Neural cell (in vitro differentiated cells): ENCODE data around the gene HLA-DOA.

Experiments used
- EP300 ChIP-seq: fragments of 450-650 bp; conservative IDR thresholded peaks from 2 replicates; pipeline ENCODE4 v1.6.1; 2014; ENCODE audit warnings: antibody characterized with exemption, mild to moderate bottlenecking, moderate library complexity; ENCODE audit not compliant: poor library complexity, severe bottlenecking
- EZH2 ChIP-seq: fragments of 200-600, 300-800 bp; shearing (Covaris generic), sonication (generic); IDR thresholded peaks from 2 replicates; pipeline ENCODE4 v1.6.1; 2014; ENCODE audit warnings: antibody characterized with exemption, low read length, borderline replicate concordance, mild to moderate bottlenecking; ENCODE audit not compliant: insufficient read depth, poor library complexity, severe bottlenecking
- POLR2AphosphoS5 ChIP-seq: IDR thresholded peaks from 2 replicates; pipeline ENCODE4 v1.6.1; 2012
- RAD21 ChIP-seq: fragments of 450-650 bp; conservative IDR thresholded peaks from 2 replicates; pipeline ENCODE4 v1.6.1; 2014; ENCODE audit warnings: antibody characterized with exemption, mild to moderate bottlenecking, moderate library complexity
- TAF1 ChIP-seq: IDR thresholded peaks from 2 replicates; pipeline ENCODE4 v1.6.1; 2012; ENCODE audit warnings: low read depth
- TF ChIP-seq, protein P1 (sequence below): fragments of 450-650 bp; IDR thresholded peaks from 2 replicates; pipeline ENCODE4 v1.5.1; 2014; ENCODE audit warnings: antibody characterized with exemption, mild to moderate bottlenecking, moderate library complexity; ENCODE audit not compliant: poor library complexity, severe bottlenecking
- TF ChIP-seq, protein P2 (sequence below): IDR thresholded peaks from 2 replicates; pipeline ENCODE4 v1.6.1; 2012; ENCODE audit warnings: borderline replicate concordance

DNA sequence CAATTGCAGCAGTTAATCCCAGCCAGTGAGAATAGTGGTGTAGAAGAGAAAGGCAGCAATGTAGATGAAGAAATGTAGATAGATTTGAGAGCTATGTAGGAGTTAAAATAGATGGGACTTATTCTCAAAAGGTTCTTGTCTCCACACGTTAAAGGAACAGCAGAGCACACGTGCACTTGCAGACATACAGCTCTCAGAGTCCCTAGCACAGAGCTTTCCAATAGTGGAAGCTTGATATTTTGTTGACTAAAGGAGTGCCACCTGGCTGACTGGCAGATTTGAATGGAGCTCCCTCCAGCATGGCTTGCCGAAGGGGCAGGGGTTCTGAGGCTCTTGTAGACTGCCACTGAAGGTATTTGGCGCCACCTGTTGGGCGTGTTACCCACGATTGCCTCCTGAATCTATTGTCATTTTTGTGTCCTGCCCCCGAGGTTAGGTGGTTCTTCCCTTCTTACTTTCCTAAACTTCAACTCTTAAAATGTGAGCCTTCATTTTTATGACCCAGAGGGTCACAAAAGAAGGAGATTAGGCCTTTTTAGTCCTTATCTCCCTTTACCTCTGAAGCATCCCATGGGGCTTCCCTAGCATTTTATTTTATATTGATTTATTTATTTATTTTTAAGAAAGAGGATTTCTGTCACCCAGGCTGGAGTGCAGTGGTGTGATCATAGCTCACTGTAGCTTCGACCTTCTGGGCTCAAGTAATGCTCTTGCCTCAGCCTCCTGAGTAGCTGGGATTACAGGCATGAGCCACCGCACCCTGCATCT lies 24.6 kb downstream of the HLA-DOA start:
- TF ChIP-seq, protein P1, sequence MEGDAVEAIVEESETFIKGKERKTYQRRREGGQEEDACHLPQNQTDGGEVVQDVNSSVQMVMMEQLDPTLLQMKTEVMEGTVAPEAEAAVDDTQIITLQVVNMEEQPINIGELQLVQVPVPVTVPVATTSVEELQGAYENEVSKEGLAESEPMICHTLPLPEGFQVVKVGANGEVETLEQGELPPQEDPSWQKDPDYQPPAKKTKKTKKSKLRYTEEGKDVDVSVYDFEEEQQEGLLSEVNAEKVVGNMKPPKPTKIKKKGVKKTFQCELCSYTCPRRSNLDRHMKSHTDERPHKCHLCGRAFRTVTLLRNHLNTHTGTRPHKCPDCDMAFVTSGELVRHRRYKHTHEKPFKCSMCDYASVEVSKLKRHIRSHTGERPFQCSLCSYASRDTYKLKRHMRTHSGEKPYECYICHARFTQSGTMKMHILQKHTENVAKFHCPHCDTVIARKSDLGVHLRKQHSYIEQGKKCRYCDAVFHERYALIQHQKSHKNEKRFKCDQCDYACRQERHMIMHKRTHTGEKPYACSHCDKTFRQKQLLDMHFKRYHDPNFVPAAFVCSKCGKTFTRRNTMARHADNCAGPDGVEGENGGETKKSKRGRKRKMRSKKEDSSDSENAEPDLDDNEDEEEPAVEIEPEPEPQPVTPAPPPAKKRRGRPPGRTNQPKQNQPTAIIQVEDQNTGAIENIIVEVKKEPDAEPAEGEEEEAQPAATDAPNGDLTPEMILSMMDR = peak; percentile 75
- no peak for TF ChIP-seq POLR2AphosphoS5
- TF ChIP-seq EP300 = no peak
- no peak for TF ChIP-seq EZH2
- TF ChIP-seq, protein P2, sequence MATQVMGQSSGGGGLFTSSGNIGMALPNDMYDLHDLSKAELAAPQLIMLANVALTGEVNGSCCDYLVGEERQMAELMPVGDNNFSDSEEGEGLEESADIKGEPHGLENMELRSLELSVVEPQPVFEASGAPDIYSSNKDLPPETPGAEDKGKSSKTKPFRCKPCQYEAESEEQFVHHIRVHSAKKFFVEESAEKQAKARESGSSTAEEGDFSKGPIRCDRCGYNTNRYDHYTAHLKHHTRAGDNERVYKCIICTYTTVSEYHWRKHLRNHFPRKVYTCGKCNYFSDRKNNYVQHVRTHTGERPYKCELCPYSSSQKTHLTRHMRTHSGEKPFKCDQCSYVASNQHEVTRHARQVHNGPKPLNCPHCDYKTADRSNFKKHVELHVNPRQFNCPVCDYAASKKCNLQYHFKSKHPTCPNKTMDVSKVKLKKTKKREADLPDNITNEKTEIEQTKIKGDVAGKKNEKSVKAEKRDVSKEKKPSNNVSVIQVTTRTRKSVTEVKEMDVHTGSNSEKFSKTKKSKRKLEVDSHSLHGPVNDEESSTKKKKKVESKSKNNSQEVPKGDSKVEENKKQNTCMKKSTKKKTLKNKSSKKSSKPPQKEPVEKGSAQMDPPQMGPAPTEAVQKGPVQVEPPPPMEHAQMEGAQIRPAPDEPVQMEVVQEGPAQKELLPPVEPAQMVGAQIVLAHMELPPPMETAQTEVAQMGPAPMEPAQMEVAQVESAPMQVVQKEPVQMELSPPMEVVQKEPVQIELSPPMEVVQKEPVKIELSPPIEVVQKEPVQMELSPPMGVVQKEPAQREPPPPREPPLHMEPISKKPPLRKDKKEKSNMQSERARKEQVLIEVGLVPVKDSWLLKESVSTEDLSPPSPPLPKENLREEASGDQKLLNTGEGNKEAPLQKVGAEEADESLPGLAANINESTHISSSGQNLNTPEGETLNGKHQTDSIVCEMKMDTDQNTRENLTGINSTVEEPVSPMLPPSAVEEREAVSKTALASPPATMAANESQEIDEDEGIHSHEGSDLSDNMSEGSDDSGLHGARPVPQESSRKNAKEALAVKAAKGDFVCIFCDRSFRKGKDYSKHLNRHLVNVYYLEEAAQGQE = no peak
- peak; percentile 76 for TF ChIP-seq RAD21
- no peak for TF ChIP-seq TAF1
